ENCODE data around the gene IMMT.

IMMT gene

GRCh38 chr2:86138736-86139625, 56.3 kb downstream of the IMMT start:
- DNase-seq, result no peak

GRCh38 chr2:86136141-86136540, 59.1 kb downstream of the IMMT start:
- no peak for DNase-seq

GRCh38 chr2:86135653-86136052, 59.6 kb downstream of the IMMT start:
- DNase-seq, result no peak

GRCh38 chr2:86134709-86135108, 60.6 kb downstream of the IMMT start:
- no peak for DNase-seq

- no peak for DNase-seq
Observed at GRCh38 chr2:86124683-86125082, 70.6 kb downstream of the IMMT start.

GRCh38 chr2:86123328-86123925, 71.8 kb downstream of the IMMT start:
- no peak for DNase-seq

- DNase-seq, result no peak
Observed at GRCh38 chr2:86118130-86118529, 77.1 kb downstream of the IMMT start.

GRCh38 chr2:86107031-86107430, 88.2 kb downstream of the IMMT start:
- DNase-seq, result no peak

GRCh38 chr2:86105969-86106945, 89.0 kb downstream of the IMMT start, which contains the start of gene PTCD3:
PTCD3 (plus strand) TSS chr2:86106235; CDS start chr2:86106248, 13 bp downstream.
- peak; percentile 87 for DNase-seq

- peak; percentile 81 for DNase-seq
Observed at GRCh38 chr2:86105252-86105968, 89.9 kb downstream of the IMMT start, which contains the start of gene POLR1A. POLR1A (minus strand) TSS chr2:86105886; CDS start chr2:86105776, 110 bp downstream.

GRCh38 chr2:86102157-86102556, 93.1 kb downstream of the IMMT start:
- DNase-seq, result no peak

- no peak for DNase-seq
Observed at GRCh38 chr2:86097913-86098312, 97.3 kb downstream of the IMMT start.

GRCh38 chr2:86097114-86097896, 98.0 kb downstream of the IMMT start:
- no peak for DNase-seq

- DNase-seq, result no peak
Observed at GRCh38 chr2:86094229-86094628, 101.0 kb downstream of the IMMT start.

Data from NCI-H2029 treated with DMSO at 0.1 percent for 48 hours (cell line).